Panc1 (cell line): Measurements from ENCODE around the gene SRRM5. TPM values are rescaled to one million over a fixed set of nuclear protein-coding genes. Genes with fewer than 3 reads are reported as not detected.

Experiments used
- ATAC-seq: fragments of 200-7000 bp; cut with Tn5 transposase; 2 replicates; pipeline ENCODE4 v1.9.1; 2020; ENCODE audit warnings: mild to moderate bottlenecking, moderate library complexity
- BruUV-seq: library from RNA; stranded (reverse); fragments of 400-500 nt; replicated peaks from 2 replicates; lab custom pipeline; 2021; lab: Mats Ljungman, UMichigan
- CTCF ChIA-PET: fragments of 300-600 bp; sonication (Branson Sonifier 250); formaldehyde crosslinking; loops from one replicate; lab custom pipeline; 2022; ENCODE audit warnings: antibody characterized with exemption; lab: Charles Lee
- POLR2A ChIA-PET: fragments of 300-600 bp; sonication (Branson Sonifier 250); formaldehyde crosslinking; loops from one replicate; lab custom pipeline; 2022; ENCODE audit warnings: antibody characterized with exemption; lab: Charles Lee
- DNase-seq: peaks from one replicate; pipeline ENCODE4 v3.0.0-alpha.2; 2010; ENCODE audit warnings: low read depth, low spot score
- H3K27ac ChIP-seq: 2 replicates; pipeline ENCODE4 v1.5.1; 2011; ENCODE audit warnings: mild to moderate bottlenecking, low read length, inconsistent platforms
- H3K27me3 ChIP-seq: fragments of 200-500 bp; sonication (Bioruptor generic); 2 replicates; pipeline ENCODE4 v1.6.0; 2014; ENCODE audit warnings: low read length, inconsistent platforms; ENCODE audit not compliant: control insufficient read depth, insufficient read depth
- H3K36me3 ChIP-seq: fragments of 200-500 bp; sonication (Bioruptor generic); 2 replicates; pipeline ENCODE4 v1.5.1; 2014; ENCODE audit warnings: inconsistent platforms, mild to moderate bottlenecking, low read length, moderate library complexity; ENCODE audit not compliant: control insufficient read depth, insufficient read depth
- H3K4me1 ChIP-seq: 2 replicates; pipeline ENCODE4 v1.5.1; 2011; ENCODE audit warnings: inconsistent platforms, mild to moderate bottlenecking, low read length, moderate library complexity; ENCODE audit not compliant: control insufficient read depth, insufficient read depth
- H3K4me3 ChIP-seq, 2 experiments: 2 replicates each; pipeline ENCODE4 v1.5.1; 2011 to 2012; ENCODE audit warnings: low read depth in 2 of 2, low read length in 2 of 2, mild to moderate bottlenecking in 2 of 2, inconsistent platforms in 1 of 2, moderate library complexity in 1 of 2
- H3K9me3 ChIP-seq: fragments of 200-500 bp; sonication (Bioruptor generic); 2 replicates; pipeline ENCODE4 v1.5.1; 2014; ENCODE audit warnings: low read depth, mild to moderate bottlenecking, inconsistent platforms, low read length, moderate library complexity; ENCODE audit not compliant: control insufficient read depth, insufficient read depth
- CTCF ChIP-seq: fragments of 450-650 bp; IDR thresholded peaks from 2 replicates; pipeline ENCODE4 v1.5.1; 2017; ENCODE audit warnings: mild to moderate bottlenecking
- POLR2AphosphoS5 ChIP-seq: IDR thresholded peaks from 2 replicates; pipeline ENCODE4 v1.6.1; 2012; ENCODE audit warnings: mild to moderate bottlenecking, low read depth, low read length, moderate library complexity
- REST ChIP-seq, 2 experiments: IDR thresholded peaks; 2 replicates each; pipeline ENCODE4 v1.6.1; 2011 to 2012; ENCODE audit warnings: low read depth in 2 of 2, control low read depth in 1 of 2, low read length in 1 of 2, mild to moderate bottlenecking in 1 of 2, moderate library complexity in 1 of 2; ENCODE audit not compliant: insufficient read depth in 1 of 2
- SIN3A ChIP-seq: IDR thresholded peaks from 2 replicates; pipeline ENCODE4 v1.6.1; 2012; ENCODE audit warnings: low read depth, mild to moderate bottlenecking, low read length, moderate library complexity, borderline replicate concordance; ENCODE audit not compliant: insufficient read depth
- TCF7L2 ChIP-seq: IDR thresholded peaks from 2 replicates; pipeline ENCODE4 v1.6.1; 2011; ENCODE audit warnings: mild to moderate bottlenecking, low read depth, low read length, inconsistent platforms
- in situ Hi-C: cut with HindIII; loops from 2 replicates; pipeline ENCODE4 v1.10.0; 2016; ENCODE audit warnings: low sequenced_read_pairs, low pct_unique_long_range_greater_than_20kb
- intact Hi-C: fragments of 100-400 bp; cut with micrococcal nuclease; formaldehyde crosslinking; loops from one replicate; pipeline ENCODE4 v1.10.0; 2022; ENCODE audit not compliant: unreplicated experiment
- total RNA-seq: library from RNA; stranded (reverse); gene quantifications from one replicate; pipeline ENCODE4 v1.2.1, GENCODE V29; 2021; ENCODE audit not compliant: unreplicated experiment

Gene SRRM5
- total RNA-seq, 1 experiment from 2014 or later: 0.10 TPM

- no TSS peak for BruUV-seq
- POLR2A ChIA-PET: interaction anchor here (0.6 kb wide), 1 partner anchor 629 kb away, joined by 6 read pairs; no protein-coding TSS in a partner anchor
These were observed 21.6 kb downstream of the SRRM5 start for GRCh38 chr19:43633520-43633919.

GRCh38 chr19:43634068-43634467 lies 22.2 kb downstream of the SRRM5 start:
- TF ChIP-seq POLR2AphosphoS5 (no peak), SIN3A (no peak), CTCF (no peak), TCF7L2 (no peak), REST (IDR thresholded peaks at IDR 0.05; ENCODE audit: insufficient read depth in 1 of 2, low read depth in 2 of 2, low read length in 1 of 2) (no peak)
- ChIA-PET POLR2A (no interaction called here), CTCF (no interaction called here)
- Histone ChIP-seq H3K27ac (no peak overlapping the region), H3K4me1 (peaks cover 3% of the 10 kb centered on the region), H3K9me3 (no peaks in the 10 kb centered on the region), H3K4me3 (no peak overlapping the region), H3K36me3 (no peaks in the 10 kb centered on the region; the same call in 1 of the 2 replicates), H3K27me3 (peaks cover 3% of the 10 kb centered on the region; the same call in 1 of the 2 replicates)
- intact Hi-C loops (no loop called here), in situ Hi-C loops (no loop called here)
- ATAC-seq (no peak), DNase-seq (no peak)
- BruUV-seq: no TSS peak

More at GRCh38 chr19:43633520-43633919, 21.6 kb downstream of the SRRM5 start:
- ATAC-seq (no peak), DNase-seq (no peak)
- H3K4me1 ChIP-seq: peaks cover 3% of the 10 kb centered on the region
- TF ChIP-seq POLR2AphosphoS5 (no peak), CTCF (no peak), SIN3A (no peak), TCF7L2 (no peak), REST (IDR thresholded peaks at IDR 0.05; ENCODE audit: insufficient read depth in 1 of 2, low read depth in 2 of 2, low read length in 1 of 2) (no peak)
- no peaks in the 10 kb centered on the region for H3K36me3 ChIP-seq
- intact Hi-C loops (no loop called here), in situ Hi-C loops (no loop called here)
- H3K9me3 ChIP-seq: no peaks in the 10 kb centered on the region
- no peaks in the 10 kb centered on the region for H3K27me3 ChIP-seq
- no peak overlapping the region for H3K27ac ChIP-seq
- no peak overlapping the region for H3K4me3 ChIP-seq
- CTCF ChIA-PET: interaction anchor here (0.6 kb wide), 1 partner anchor 714 kb away, joined by 4 read pairs; no protein-coding TSS in a partner anchor
